MM.1S (cell line): Measurements from ENCODE around the gene FMN2.

ENCODE experiments used
- EZH2 ChIP-seq: fragments of 300-600 bp; sonication (generic); optimal IDR thresholded peaks from 2 replicates; pipeline ENCODE3; 2017; ENCODE audit warnings: low read depth, mild to moderate bottlenecking, antibody characterized with exemption, low read length, mixed read lengths
- EZH2phosphoT487 ChIP-seq: fragments of 300-600 bp; sonication (generic); IDR thresholded peaks from 2 replicates; pipeline ENCODE4 v1.6.1; 2018; ENCODE audit warnings: antibody characterized with exemption, low read length
- TF ChIP-seq, protein P1 (sequence below): fragments of 300-600 bp; sonication (generic); IDR thresholded peaks from 2 replicates; pipeline ENCODE4 v1.5.1; 2016; ENCODE audit warnings: antibody characterized with exemption, low read length, mixed read lengths

DNA sequence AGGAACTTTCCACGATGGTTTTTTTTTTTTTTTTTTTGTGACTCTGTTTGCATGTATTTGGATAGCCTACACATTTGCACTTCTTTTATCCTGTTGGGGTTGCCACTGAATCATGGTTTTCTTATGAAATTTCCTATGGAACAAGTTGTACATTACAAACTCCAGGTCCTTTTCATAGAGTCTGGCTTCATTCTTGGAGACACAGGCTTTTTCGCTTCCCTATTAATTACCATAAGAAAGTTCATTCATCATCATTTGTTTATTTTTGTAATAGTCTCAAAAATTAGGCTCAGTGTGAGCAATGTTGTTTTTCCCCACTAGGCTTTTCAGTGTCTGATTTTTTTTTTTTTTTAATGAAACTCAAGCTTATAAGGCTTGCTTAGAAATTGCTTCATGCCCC, 179.4 kb downstream of the FMN2 start:
- no peak for TF ChIP-seq EZH2
- TF ChIP-seq, protein P1, sequence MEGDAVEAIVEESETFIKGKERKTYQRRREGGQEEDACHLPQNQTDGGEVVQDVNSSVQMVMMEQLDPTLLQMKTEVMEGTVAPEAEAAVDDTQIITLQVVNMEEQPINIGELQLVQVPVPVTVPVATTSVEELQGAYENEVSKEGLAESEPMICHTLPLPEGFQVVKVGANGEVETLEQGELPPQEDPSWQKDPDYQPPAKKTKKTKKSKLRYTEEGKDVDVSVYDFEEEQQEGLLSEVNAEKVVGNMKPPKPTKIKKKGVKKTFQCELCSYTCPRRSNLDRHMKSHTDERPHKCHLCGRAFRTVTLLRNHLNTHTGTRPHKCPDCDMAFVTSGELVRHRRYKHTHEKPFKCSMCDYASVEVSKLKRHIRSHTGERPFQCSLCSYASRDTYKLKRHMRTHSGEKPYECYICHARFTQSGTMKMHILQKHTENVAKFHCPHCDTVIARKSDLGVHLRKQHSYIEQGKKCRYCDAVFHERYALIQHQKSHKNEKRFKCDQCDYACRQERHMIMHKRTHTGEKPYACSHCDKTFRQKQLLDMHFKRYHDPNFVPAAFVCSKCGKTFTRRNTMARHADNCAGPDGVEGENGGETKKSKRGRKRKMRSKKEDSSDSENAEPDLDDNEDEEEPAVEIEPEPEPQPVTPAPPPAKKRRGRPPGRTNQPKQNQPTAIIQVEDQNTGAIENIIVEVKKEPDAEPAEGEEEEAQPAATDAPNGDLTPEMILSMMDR = no peak
- TF ChIP-seq EZH2phosphoT487 = no peak
